Liver (tissue), 2 donors: ENCODE results near the gene DNAAF1.

Source experiments
- CTCF ChIP-seq: fragments of 150-350 bp; IDR thresholded peaks from 2 replicates; pipeline ENCODE4 v1.5.1; 2017; ENCODE audit warnings: improper control_type of control experiment, low read depth, low read length; ENCODE audit not compliant: missing input control
- ZBTB33 ChIP-seq: IDR thresholded peaks from 2 replicates; pipeline ENCODE4 v1.6.1; 2016; ENCODE audit warnings: antibody characterized with exemption
- TF ChIP-seq, protein P1 (sequence below): IDR thresholded peaks from 2 replicates; pipeline ENCODE4 v1.6.1; 2016; ENCODE audit warnings: antibody characterized with exemption, mild to moderate bottlenecking
- donor health status: healthy.

DNA sequence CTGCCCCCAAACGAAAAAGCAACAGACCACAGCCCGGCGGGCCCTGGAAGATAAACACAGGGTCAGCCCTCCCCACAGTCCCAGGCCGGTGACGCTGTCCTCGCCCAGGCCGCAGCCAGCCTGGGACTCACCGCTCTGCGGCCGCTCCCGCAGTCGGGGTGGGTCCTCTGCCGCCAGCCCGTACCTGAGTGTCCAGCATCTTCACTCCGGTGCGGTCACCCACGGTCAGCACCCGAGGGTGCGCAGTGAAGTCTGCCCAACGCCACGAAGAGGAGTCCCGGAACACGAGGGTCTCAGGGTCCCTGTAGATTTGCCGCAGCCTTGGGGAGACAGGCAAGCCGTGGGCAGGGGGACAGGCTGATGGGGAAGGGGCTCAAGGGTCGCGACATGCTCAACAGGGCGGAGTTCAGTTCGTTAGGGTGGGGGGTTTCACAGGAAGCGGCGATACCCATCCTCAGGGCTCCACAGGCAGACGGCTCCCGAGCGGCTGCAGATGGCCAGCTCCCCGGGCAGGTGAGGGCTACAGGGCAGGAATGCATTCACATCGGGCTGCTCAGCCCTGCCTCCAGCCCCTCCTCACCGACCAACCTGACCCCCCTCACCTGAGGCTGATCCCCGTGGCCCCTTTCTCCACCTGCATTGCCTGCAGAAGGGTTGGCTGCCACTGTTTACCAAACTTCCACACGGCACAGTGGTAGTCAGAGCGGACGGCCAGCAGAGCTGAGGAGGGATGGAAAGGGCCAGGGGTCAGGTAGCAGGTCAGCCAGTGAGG lies 36.2 kb downstream of the DNAAF1 start:
- no peak for TF ChIP-seq CTCF
- TF ChIP-seq, protein P1, sequence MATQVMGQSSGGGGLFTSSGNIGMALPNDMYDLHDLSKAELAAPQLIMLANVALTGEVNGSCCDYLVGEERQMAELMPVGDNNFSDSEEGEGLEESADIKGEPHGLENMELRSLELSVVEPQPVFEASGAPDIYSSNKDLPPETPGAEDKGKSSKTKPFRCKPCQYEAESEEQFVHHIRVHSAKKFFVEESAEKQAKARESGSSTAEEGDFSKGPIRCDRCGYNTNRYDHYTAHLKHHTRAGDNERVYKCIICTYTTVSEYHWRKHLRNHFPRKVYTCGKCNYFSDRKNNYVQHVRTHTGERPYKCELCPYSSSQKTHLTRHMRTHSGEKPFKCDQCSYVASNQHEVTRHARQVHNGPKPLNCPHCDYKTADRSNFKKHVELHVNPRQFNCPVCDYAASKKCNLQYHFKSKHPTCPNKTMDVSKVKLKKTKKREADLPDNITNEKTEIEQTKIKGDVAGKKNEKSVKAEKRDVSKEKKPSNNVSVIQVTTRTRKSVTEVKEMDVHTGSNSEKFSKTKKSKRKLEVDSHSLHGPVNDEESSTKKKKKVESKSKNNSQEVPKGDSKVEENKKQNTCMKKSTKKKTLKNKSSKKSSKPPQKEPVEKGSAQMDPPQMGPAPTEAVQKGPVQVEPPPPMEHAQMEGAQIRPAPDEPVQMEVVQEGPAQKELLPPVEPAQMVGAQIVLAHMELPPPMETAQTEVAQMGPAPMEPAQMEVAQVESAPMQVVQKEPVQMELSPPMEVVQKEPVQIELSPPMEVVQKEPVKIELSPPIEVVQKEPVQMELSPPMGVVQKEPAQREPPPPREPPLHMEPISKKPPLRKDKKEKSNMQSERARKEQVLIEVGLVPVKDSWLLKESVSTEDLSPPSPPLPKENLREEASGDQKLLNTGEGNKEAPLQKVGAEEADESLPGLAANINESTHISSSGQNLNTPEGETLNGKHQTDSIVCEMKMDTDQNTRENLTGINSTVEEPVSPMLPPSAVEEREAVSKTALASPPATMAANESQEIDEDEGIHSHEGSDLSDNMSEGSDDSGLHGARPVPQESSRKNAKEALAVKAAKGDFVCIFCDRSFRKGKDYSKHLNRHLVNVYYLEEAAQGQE: no peak
- TF ChIP-seq ZBTB33: no peak
